ENCODE measurements around the gene RNF187. TPM values are rescaled to one million over a fixed set of nuclear protein-coding genes. Genes with fewer than 3 reads are reported as not detected.

RNF187 gene
- total RNA-seq, 1 donor from 2014 or later = 81.3 TPM

GRCh38 chr1:228507961-228508652, 20.9 kb downstream of the RNF187 start:
- no peak for DNase-seq (ENCODE audit: extremely low read depth, low read depth, low spot score)

GRCh38 chr1:228508840-228509415, 21.7 kb downstream of the RNF187 start:
- DNase-seq (ENCODE audit: extremely low read depth, low read depth, low spot score) = no peak

GRCh38 chr1:228510101-228510802, 23.1 kb downstream of the RNF187 start:
- no peak for DNase-seq (ENCODE audit: extremely low read depth, low read depth, low spot score)

GRCh38 chr1:228510803-228511413, 23.7 kb downstream of the RNF187 start:
- DNase-seq (ENCODE audit: extremely low read depth, low read depth, low spot score) = no peak

- no peak for DNase-seq (ENCODE audit: extremely low read depth, low read depth, low spot score)
Measured at GRCh38 chr1:228511546-228512445, 24.6 kb downstream of the RNF187 start.

- DNase-seq (ENCODE audit: extremely low read depth, low read depth, low spot score) = no peak
Measured at GRCh38 chr1:228512781-228513198, 25.6 kb downstream of the RNF187 start.

- no peak for DNase-seq (ENCODE audit: extremely low read depth, low read depth, low spot score)
Measured at GRCh38 chr1:228513236-228513900, 26.2 kb downstream of the RNF187 start.

GRCh38 chr1:228514421-228514820, 27.2 kb downstream of the RNF187 start:
- DNase-seq (ENCODE audit: extremely low read depth, low read depth, low spot score) = no peak

- DNase-seq (ENCODE audit: extremely low read depth, low read depth, low spot score) = no peak
Measured at GRCh38 chr1:228515200-228515834, 28.1 kb downstream of the RNF187 start.

- DNase-seq (ENCODE audit: extremely low read depth, low read depth, low spot score) = no peak
Measured at GRCh38 chr1:228517655-228518054, 30.5 kb downstream of the RNF187 start.

- no peak for DNase-seq (ENCODE audit: extremely low read depth, low read depth, low spot score)
Measured at GRCh38 chr1:228527596-228527995, 40.4 kb downstream of the RNF187 start.

GRCh38 chr1:228528612-228529011, 41.4 kb downstream of the RNF187 start:
- DNase-seq (ENCODE audit: extremely low read depth, low read depth, low spot score) = no peak

GRCh38 chr1:228530086-228530758, 43.0 kb downstream of the RNF187 start:
- no peak for DNase-seq (ENCODE audit: extremely low read depth, low read depth, low spot score)

- DNase-seq (ENCODE audit: extremely low read depth, low read depth, low spot score) = no peak
Measured at GRCh38 chr1:228530951-228531731, 44.0 kb downstream of the RNF187 start.

GRCh38 chr1:228538831-228539230, 51.6 kb downstream of the RNF187 start:
- DNase-seq (ENCODE audit: extremely low read depth, low read depth, low spot score) = no peak

- no peak for DNase-seq (ENCODE audit: extremely low read depth, low read depth, low spot score)
Measured at GRCh38 chr1:228540161-228540917, 53.2 kb downstream of the RNF187 start.

- no peak for DNase-seq (ENCODE audit: extremely low read depth, low read depth, low spot score)
Measured at GRCh38 chr1:228541725-228542124, 54.5 kb downstream of the RNF187 start.
